MCF 10A (cell line): ENCODE data around the gene OXER1. TPM values are rescaled to one million over a fixed set of nuclear protein-coding genes. Genes with fewer than 3 reads are reported as not detected.

ENCODE experiments used
- BruUV-seq: library from RNA; stranded (reverse); fragments of 400-500 nt; replicated peaks from 2 replicates; lab custom pipeline; 2021; lab: Mats Ljungman, UMichigan
- CTCF ChIA-PET: fragments of 300-600 bp; sonication (Branson Sonifier 250); formaldehyde crosslinking; extraction: SDS; loops from one replicate; lab custom pipeline; 2021; ENCODE audit warnings: antibody characterized with exemption, inconsistent platforms; lab: Yijun Ruan, JAX
- POLR2A ChIA-PET: fragments of 300-600, 350-650 bp; sonication (Branson Sonifier 250); formaldehyde crosslinking; extraction: SDS; loops from one replicate; lab custom pipeline; 2020; ENCODE audit warnings: antibody characterized with exemption, inconsistent platforms; lab: Yijun Ruan, JAX
- DNase-seq: peaks from one replicate; pipeline ENCODE4 v3.0.0-alpha.2; 2018; ENCODE audit not compliant: unreplicated experiment
- H3K27ac Mint-ChIP-seq: one replicate; pipeline ENCODE4 v1.8.0; 2022; ENCODE audit warnings: mild to moderate bottlenecking, low read depth, mixed read lengths; ENCODE audit not compliant: unreplicated experiment
- H3K27me3 Mint-ChIP-seq: one replicate; pipeline ENCODE4 v1.8.0; 2022; ENCODE audit warnings: mixed read lengths; ENCODE audit not compliant: insufficient read depth, unreplicated experiment
- H3K36me3 Mint-ChIP-seq: one replicate; pipeline ENCODE4 v1.8.0; 2022; ENCODE audit warnings: mild to moderate bottlenecking, moderate library complexity, mixed read lengths; ENCODE audit not compliant: insufficient read depth, unreplicated experiment
- H3K4me1 Mint-ChIP-seq: one replicate; pipeline ENCODE4 v1.8.0; 2022; ENCODE audit warnings: mixed read lengths; ENCODE audit not compliant: insufficient read depth, unreplicated experiment
- H3K4me3 Mint-ChIP-seq: one replicate; pipeline ENCODE4 v1.8.0; 2022; ENCODE audit warnings: mild to moderate bottlenecking, moderate library complexity, mixed read lengths; ENCODE audit not compliant: unreplicated experiment
- H3K9me3 Mint-ChIP-seq: one replicate; pipeline ENCODE4 v1.8.0; 2022; ENCODE audit warnings: mixed read lengths; ENCODE audit not compliant: unreplicated experiment
- intact Hi-C: fragments of 100-400 bp; cut with micrococcal nuclease; formaldehyde crosslinking; loops from 2 replicates; pipeline ENCODE4 v1.14.1; 2022
- total RNA-seq: library from RNA; stranded (reverse); gene quantifications from 2 replicates; pipeline ENCODE4 v1.2.3, GENCODE V29; 2022
- TF ChIP-seq, protein P1 (sequence below): fragments of 200-600 bp; IDR thresholded peaks from one replicate; pipeline ENCODE4 v1.8.0; 2022; ENCODE audit warnings: antibody characterized with exemption, mild to moderate bottlenecking; ENCODE audit not compliant: unreplicated experiment

The OXER1 gene
- total RNA-seq, 1 experiment from 2014 or later = not detected

DNA sequence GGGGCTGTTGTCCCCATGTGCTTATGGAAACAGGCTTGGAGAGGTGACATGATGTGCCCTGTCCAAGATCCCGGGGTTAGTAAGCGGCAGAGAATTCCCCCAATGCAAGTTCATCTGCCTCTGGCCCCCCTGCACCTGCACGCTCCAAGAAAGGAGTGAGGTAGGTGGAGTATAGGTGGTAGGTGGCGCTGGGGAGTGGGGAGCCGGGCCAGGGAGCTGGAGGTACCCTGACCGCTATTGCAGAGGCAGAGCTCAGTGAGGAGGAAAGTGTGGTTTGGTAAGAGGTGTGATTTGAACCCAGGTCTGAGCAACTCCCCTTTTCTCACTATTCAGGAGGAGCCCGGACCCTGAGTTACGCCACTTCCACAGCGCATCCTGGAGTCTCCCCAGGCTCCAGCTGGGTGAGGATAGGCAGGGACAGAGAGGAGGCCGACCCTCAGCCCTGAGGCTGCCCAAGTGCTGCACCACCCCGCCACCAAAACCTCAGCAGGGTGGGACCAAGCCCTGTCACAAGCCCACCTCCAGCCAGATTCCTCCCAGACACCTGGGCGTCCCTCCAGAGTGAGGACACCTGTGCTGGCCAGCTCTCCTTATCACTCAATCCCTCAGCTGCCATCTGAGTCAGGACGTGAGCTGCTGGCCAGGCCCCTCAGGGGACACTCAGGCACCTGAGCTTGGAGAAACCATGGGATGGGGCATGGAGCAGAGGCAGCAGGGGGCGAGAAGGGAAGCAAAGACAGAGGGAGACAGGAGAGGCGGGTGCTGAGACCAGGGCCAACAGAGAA is 22.8 kb upstream of the OXER1 start:
- TF ChIP-seq, protein P1, sequence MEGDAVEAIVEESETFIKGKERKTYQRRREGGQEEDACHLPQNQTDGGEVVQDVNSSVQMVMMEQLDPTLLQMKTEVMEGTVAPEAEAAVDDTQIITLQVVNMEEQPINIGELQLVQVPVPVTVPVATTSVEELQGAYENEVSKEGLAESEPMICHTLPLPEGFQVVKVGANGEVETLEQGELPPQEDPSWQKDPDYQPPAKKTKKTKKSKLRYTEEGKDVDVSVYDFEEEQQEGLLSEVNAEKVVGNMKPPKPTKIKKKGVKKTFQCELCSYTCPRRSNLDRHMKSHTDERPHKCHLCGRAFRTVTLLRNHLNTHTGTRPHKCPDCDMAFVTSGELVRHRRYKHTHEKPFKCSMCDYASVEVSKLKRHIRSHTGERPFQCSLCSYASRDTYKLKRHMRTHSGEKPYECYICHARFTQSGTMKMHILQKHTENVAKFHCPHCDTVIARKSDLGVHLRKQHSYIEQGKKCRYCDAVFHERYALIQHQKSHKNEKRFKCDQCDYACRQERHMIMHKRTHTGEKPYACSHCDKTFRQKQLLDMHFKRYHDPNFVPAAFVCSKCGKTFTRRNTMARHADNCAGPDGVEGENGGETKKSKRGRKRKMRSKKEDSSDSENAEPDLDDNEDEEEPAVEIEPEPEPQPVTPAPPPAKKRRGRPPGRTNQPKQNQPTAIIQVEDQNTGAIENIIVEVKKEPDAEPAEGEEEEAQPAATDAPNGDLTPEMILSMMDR = no peak
- Mint-ChIP-seq H3K27ac (no peak overlapping the region), H3K4me1 (no peaks in the 10 kb centered on the region), H3K27me3 (no peaks in the 10 kb centered on the region), H3K4me3 (no peak overlapping the region), H3K36me3 (no peaks in the 10 kb centered on the region), H3K9me3 (no peaks in the 10 kb centered on the region)
- ChIA-PET CTCF (interaction anchor here (0.6 kb wide), 1 partner anchor 287 kb away, joined by 4 read pairs; no protein-coding TSS in a partner anchor), POLR2A (no interaction called here)
- no TSS peak for BruUV-seq
- intact Hi-C loops = no loop called here
- no peak for DNase-seq

DNA sequence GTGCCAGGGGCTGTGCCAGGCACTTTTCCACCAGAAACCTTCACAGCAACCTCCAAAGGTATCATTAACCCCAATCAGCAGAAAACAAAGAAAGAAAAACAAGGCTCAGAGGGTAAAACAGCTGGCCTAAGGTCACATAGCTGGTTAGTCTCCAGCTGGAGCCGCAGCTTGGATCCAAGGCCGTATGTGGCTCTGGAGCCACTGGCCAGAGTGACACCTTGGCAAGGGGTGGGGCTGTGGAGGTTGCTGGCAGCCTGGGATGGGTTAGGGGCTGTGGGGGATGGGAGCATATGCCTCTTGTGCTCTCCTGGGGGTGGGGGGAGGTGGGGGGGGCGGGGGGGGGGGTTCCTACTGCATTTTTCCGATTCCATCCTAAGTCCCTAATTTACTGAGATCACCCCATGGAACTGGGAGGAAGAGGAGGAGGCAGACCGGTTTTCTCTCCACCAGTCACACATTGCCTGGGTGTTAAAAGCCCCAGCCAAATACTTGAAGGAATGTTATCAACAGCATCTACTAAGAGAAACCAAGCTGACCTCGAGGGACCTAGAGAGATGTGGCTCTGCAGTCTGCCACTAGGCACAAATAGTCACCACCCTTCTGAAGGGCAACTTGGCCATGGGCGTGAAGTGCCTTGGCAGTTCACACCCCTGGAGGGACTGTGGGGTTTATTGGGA is 20.4 kb upstream of the OXER1 start:
- POLR2A ChIA-PET = no interaction called here
- no peak overlapping the region for H3K27ac Mint-ChIP-seq
- BruUV-seq = no TSS peak
- no peak for DNase-seq
- no peaks in the 10 kb centered on the region for H3K9me3 Mint-ChIP-seq
- H3K4me1 Mint-ChIP-seq = no peaks in the 10 kb centered on the region
- no peak overlapping the region for H3K4me3 Mint-ChIP-seq
- TF ChIP-seq, protein P1 = no peak
- intact Hi-C loops = no loop called here
- no peaks in the 10 kb centered on the region for H3K27me3 Mint-ChIP-seq
- CTCF ChIA-PET = interaction anchor here (0.7 kb wide), 1 partner anchor 981 kb away, joined by 4 read pairs; no protein-coding TSS in a partner anchor
- no peaks in the 10 kb centered on the region for H3K36me3 Mint-ChIP-seq

DNA sequence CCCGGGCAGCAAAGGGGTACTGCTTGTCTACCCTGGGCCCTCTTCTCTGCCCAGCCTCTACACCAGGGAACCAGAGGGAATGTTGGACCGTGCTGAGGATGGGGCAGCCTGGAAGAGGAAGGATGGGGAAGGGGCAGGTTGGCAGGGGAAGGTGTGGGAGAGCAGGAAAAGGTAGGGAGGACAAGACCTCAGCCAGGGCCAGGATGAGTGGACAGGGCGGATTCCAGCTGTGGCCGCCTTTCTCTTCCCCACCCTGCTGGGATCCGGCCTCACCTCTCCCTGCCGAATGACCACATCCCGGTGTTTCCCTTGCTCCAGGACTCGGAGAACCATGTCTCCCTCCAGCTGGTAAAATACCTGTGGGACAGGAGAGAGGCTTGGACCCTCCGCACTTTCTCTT is 19.6 kb upstream of the OXER1 start:
- no TSS peak for BruUV-seq

DNA sequence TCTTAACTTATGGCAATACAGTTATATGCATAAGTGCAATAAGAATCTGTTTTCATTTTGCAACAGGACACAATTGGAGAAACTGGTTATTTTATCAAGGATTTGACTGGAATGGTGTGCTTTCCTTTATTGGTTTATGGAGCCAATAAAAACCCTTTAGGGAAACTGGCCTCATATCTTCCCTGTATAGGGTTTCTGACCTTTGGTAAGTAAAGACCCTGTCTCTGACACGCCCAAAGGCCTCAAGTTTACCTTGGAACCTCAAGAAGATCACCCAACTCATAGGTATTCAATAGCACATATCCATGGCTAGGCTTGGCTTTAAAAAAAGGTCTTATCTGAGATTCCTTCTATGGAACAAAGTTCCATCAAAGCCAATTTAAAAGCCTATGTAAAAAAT is 17.2 kb upstream of the OXER1 start:
- intact Hi-C loops = no loop called here
- H3K9me3 Mint-ChIP-seq = no peaks in the 10 kb centered on the region
- TF ChIP-seq, protein P1 = no peak
- no peaks in the 10 kb centered on the region for H3K4me1 Mint-ChIP-seq
- no TSS peak for BruUV-seq
- ChIA-PET POLR2A (no interaction called here), CTCF (interaction anchor here (0.6 kb wide), 1 partner anchor 811 kb away, joined by 3 read pairs; no protein-coding TSS in a partner anchor)
- no peak overlapping the region for H3K27ac Mint-ChIP-seq
- no peak overlapping the region for H3K4me3 Mint-ChIP-seq
- DNase-seq = no peak
- H3K27me3 Mint-ChIP-seq = no peaks in the 10 kb centered on the region
- H3K36me3 Mint-ChIP-seq = no peaks in the 10 kb centered on the region

More for the DNA sequence above, 19.6 kb upstream of the OXER1 start:
- TF ChIP-seq, protein P1 = no peak
- ChIA-PET POLR2A (no interaction called here), CTCF (no interaction called here)
- intact Hi-C loops = no loop called here
- H3K9me3 Mint-ChIP-seq = no peaks in the 10 kb centered on the region
- H3K27ac Mint-ChIP-seq = no peak overlapping the region
- H3K27me3 Mint-ChIP-seq = no peaks in the 10 kb centered on the region
- no peaks in the 10 kb centered on the region for H3K36me3 Mint-ChIP-seq
- no peaks in the 10 kb centered on the region for H3K4me1 Mint-ChIP-seq
- H3K4me3 Mint-ChIP-seq = no peak overlapping the region
- DNase-seq = no peak
